Measurements from ENCODE around the gene TESK2.
A peak's percentile ranks its signal among the peaks of the same experiment; 100 is the strongest.
"Not testable (repeated sequence)": the region's sequence is repeated elsewhere in the genome, so short reads cannot be mapped to it uniquely, and the experiment has no call there.

The TESK2 gene

GRCh38 chr1:45490626-45491486, at the start of gene TESK2:
Gene TESK2, minus strand, starts transcription at chr1:45491163. Its CDS starts 33,378 bp downstream, at chr1:45457785.
- peak; percentile 100 for DNase-seq

GRCh38 chr1:45536886-45537285, 45.9 kb upstream of the TESK2 start:
- no peak for DNase-seq

DNA sequence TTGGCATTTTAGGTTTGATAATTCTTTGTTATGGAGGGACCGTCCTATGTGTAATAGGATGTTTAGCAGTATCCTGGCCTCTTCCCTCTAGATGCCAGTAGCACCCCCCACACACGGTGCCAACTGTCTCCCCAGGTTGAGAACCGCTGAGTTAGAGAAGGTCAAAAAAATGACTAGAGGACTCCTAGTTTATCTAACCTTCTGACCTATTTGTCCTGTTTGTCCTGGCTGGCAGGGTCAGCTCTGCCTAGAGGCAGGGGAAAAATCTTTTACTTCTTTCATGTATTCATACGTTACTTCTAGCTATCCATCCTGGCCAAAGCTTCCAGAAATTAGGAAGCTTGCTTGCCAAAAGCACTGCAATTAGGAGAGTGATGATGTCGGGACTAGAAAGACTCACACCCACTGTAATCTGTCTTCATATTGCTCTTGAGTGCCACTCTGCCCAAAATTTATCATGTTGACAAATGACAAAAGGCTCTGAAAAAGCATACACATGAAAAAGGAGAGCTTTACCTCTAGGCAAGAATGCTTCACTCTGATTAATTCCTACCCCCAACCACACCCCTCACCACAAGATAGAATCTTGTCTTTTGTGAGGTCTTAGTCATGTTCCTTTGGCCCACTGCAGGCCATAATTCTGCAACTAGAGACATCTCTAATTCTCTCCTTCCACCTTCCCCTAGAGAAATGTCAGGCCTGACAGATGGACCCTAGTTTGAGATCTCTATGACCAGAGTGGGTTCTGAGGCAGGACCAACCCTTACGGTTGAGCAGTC, 45.2 kb upstream of the TESK2 start:
- no peak for DNase-seq

GRCh38 chr1:45531873-45532272, 40.9 kb upstream of the TESK2 start:
- no peak for DNase-seq

- no peak for DNase-seq
Observed at GRCh38 chr1:45530632-45531135, 39.7 kb upstream of the TESK2 start.

DNA sequence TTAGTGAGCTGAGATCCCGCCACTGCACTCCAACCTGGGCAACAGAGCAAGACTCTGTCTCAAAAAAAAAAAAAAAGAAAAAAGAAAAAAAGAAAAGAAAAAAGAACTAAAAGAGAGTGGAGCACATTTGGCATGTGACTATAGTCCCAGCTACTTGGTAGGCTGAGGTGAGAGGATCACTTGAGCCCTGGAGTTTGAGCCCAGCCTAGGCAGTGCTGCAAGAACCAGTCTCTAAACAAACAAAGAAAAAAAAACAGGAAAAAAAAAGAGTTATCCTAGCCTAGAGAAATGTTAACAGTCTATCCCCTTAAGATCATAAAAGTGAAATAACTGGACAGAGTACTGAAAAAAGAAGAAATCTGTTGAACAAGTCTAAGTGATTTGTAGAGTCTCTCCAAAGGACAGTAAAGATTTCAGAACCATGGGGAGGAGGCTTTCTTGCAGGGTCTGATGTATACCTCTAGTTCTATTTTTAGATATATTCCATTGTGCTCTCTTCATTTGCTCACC, 35.2 kb upstream of the TESK2 start:
- DNase-seq: no peak

- DNase-seq: not testable (repeated sequence)
Observed at GRCh38 chr1:45523975-45524374, 33.0 kb upstream of the TESK2 start.

GRCh38 chr1:45523516-45523915, 32.6 kb upstream of the TESK2 start:
- DNase-seq: not testable (repeated sequence)

GRCh38 chr1:45522324-45523104, 31.6 kb upstream of the TESK2 start:
- no peak for DNase-seq

GRCh38 chr1:45521413-45522323, 30.7 kb upstream of the TESK2 start, which contains the start of gene PRDX1:
Gene PRDX1, minus strand, starts transcription at chr1:45521884. Its CDS starts 2,841 bp downstream, at chr1:45519043.
- DNase-seq: peak; percentile 96

DNA sequence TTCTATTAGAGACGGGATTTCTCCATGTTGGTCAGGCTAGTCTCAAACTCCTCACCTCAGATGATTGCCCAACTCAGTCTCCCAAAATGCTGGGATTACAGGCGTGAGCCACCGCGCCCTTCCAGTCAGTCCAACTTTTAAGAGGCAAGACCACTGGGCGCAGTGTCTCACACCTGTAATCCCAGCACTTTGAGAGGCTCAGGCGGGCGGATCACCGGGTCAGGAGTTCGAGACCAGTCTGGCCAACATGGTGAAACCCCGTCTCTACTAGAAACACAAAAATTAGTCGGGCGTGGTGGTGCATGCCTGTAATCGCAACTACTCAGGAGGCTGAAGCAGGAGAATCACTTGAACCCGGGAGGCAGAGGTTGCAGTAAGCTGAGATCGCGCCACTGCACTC, 28.8 kb upstream of the TESK2 start:
- DNase-seq: not testable (repeated sequence)

DNA sequence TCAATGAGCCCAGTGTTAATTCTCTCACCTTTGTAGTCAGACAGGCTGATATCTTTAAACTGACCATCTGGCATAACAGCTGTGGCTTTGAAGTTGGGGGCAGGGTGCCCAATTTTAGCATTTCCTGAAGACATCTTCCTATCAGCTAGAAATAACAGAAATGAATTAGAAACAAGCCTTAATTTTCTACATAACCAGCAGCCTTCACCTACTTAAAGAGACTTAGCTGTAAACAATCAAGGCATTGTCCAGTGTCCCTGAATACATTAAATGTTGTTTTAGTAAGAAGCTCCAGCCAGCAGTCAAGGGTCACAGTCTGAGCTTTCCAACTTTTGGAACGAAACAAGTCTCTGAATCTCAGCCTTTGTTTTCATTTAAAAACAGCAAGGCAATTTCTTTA, 27.9 kb upstream of the TESK2 start:
- DNase-seq: no peak

DNA sequence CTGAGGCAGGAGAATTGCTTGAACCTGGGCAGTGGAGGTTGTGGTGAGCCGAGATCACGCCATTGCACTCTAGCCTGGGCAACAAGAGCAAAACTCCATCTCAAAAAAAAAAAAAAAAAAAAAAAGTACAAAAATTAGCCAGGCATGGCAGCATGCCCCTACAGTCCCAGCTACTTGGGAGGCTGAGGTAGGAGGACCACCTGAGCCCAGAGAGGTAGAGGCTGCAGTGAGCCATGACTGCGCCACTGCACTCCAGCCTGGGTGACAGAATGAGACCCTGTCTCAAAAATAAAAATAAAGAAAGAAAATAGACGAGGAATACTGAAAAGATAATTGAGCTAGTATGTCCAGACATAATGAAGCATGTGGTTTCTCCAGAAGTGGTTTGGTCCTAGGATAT, 27.4 kb upstream of the TESK2 start:
- not testable (repeated sequence) for DNase-seq

DNA sequence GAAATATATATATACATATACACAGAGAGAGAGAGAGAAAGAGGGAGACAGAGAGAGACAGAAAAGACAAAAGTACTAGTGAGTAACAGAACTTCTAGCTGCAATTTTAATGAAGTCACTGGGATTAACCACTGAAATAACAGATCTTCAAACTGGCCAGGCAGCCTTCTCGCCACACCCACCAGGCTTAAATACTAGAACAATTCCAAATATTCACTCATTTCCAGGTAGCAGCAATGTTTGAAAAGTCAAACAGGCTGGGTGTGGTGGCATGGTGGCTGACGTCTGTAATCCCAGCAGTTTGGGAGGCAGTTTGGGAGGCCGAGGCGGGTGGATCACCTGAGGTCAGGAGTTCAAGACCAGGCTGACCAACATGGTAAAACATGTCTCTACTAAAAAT, 25.5 kb upstream of the TESK2 start:
- no peak for DNase-seq

GRCh38 chr1:45516036-45516435, 25.1 kb upstream of the TESK2 start:
- DNase-seq: no peak

GRCh38 chr1:45513532-45514260, 22.7 kb upstream of the TESK2 start:
- not testable (repeated sequence) for DNase-seq

DNA sequence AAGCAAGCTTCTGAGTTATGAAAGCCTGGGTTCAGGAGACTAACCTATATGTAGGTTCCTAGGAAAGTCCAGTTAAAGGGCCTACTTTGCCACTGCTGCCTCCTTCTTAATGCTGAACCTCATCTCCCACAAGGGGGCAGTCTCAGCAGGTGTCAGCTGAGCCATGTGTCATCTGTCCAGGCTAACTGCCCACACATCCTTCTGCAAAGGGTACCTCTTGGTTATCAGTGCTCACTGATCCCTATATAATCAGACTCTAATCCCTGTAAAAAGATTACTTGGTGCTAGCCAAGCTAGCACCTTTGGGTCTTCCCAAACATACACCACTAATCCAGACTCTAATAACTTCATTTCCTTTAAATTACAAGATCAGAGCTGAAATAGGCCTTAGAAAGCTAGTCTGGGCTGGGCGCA, 21.7 kb upstream of the TESK2 start:
- DNase-seq: peak; percentile 38

DNA sequence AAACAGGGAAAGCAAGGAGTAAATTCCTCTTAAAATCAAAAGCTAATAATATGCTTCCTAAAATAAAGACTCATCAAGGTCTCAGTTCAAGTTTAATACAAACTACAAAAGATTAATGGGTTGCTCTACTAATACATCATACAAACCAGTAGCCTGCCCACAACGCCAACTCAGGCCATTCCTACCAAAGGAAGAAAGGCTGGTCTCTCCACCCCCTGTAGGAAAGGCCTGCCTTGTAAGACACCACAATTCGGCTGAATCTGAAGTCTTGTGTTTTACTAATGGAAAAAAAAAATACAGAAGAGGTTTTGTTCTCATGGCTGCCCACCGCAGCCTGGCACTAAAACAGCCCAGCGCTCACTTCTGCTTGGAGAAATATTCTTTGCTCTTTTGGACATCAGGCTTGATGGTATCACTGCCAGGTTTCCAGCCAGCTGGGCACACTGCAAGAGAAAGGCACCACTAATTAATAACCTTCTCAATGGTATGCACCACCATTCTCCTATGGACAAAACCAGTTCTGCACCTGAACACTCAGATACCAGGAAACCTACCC, 20.1 kb upstream of the TESK2 start:
- no peak for DNase-seq

DNA sequence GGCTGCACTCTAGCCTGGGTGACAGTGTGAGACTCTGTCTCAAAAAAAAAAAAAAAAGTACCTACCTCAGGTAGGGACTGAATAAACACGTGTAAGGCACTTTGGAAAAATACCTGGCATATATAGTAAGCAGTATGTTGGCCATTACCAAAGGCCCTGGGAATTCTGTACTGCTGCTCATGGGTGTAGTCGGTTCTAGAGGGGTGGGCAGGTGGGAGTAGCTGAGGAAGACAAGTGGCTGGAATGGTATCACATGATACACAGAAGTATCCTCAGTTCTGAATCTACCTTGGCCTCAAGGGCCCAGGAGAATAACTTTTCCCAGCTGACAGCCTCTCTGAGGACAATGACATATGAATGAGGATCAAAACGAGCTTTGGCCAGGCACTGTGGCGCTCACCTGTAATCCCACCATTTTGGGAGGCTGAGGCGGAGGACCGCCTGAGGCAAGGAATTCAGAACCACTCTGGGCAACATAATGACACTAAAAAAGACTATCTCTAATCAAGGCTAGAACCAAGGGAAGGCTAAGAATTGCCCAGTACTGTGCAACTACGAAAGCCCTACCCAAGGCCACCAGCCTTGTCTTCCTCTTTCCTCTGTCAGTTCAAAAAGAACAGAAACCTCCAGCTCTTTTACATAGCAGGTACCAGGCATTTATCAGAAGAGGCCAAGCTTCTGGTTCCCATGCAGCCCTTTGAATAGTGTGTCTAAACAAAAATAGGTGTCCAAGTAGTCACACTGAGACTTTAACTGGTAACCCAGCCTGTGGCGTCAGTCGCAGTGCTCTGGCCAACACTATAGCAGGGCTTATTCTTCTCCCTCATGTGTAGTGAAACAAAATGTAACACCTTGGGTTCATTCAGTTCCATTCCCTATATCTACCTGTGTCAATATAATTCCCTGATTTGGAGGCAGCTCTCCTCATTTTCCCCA, 19.3 kb upstream of the TESK2 start:
- DNase-seq: no peak
